PC-3 (cell line): ENCODE measurements around the gene MVB12B. TPM values are rescaled to one million over a fixed set of nuclear protein-coding genes. Genes with fewer than 3 reads are reported as not detected.

Experiments used
- ATAC-seq: fragments of 200-7000 bp; cut with Tn5 transposase; 2 replicates; pipeline ENCODE4 v1.9.1; 2020; ENCODE audit warnings: mild to moderate bottlenecking, moderate library complexity
- BruUV-seq: library from RNA; stranded (reverse); fragments of 400-500 nt; replicated peaks from 2 replicates; lab custom pipeline; 2021; lab: Mats Ljungman, UMichigan
- CTCF ChIA-PET: fragments of 300-600 bp; sonication (Branson Sonifier 250); formaldehyde crosslinking; loops from one replicate; lab custom pipeline; 2022; ENCODE audit warnings: antibody characterized with exemption; lab: Charles Lee
- POLR2A ChIA-PET: fragments of 300-600 bp; sonication (Branson Sonifier 250); formaldehyde crosslinking; loops from one replicate; lab custom pipeline; 2022; ENCODE audit warnings: antibody characterized with exemption; ENCODE audit not compliant: unreplicated experiment; lab: Charles Lee
- DNase-seq: peaks from one replicate; pipeline ENCODE4 v3.0.0-alpha.2; 2015
- H2AFZ ChIP-seq: fragments of 300-600 bp; sonication (generic); 2 replicates; pipeline ENCODE4 v1.6.0; 2016; ENCODE audit warnings: antibody characterized with exemption, low read length
- H3F3A ChIP-seq: fragments of 300-600 bp; sonication (generic); one replicate; pipeline ENCODE4 v1.6.0; 2017; ENCODE audit warnings: antibody characterized with exemption, low read length, control low read depth, mild to moderate bottlenecking; ENCODE audit not compliant: unreplicated experiment
- H3K27ac ChIP-seq: fragments of 300-600 bp; sonication (generic); 2 replicates; pipeline ENCODE4 v1.5.1; 2016; ENCODE audit warnings: mild to moderate bottlenecking, low read length
- H3K27me3 ChIP-seq: fragments of 300-600 bp; sonication (generic); 2 replicates; pipeline ENCODE4 v1.6.1; 2016; ENCODE audit warnings: low read length, mixed read lengths
- H3K36me3 ChIP-seq: fragments of 300-600 bp; sonication (generic); 2 replicates; pipeline ENCODE4 v1.6.1; 2016; ENCODE audit warnings: low read depth, mixed run types, low read length, mixed read lengths
- H3K4me1 ChIP-seq: fragments of 300-600 bp; sonication (generic); 2 replicates; pipeline ENCODE4 v1.5.1; 2016; ENCODE audit warnings: low read length; ENCODE audit not compliant: insufficient read depth
- H3K4me2 ChIP-seq: fragments of 300-600 bp; sonication (generic); 2 replicates; pipeline ENCODE4 v1.6.0; 2016; ENCODE audit warnings: low read length
- H3K4me3 ChIP-seq: fragments of 300-600 bp; sonication (generic); 2 replicates; pipeline ENCODE4 v1.5.1; 2016; ENCODE audit warnings: mild to moderate bottlenecking, low read length, mixed read lengths
- H3K79me2 ChIP-seq: fragments of 300-600 bp; sonication (generic); 2 replicates; pipeline ENCODE4 v1.6.1; 2017; ENCODE audit warnings: low read length, mixed read lengths
- H3K9ac ChIP-seq: fragments of 300-600 bp; sonication (generic); 2 replicates; pipeline ENCODE4 v1.6.0; 2016; ENCODE audit warnings: mild to moderate bottlenecking, low read length
- H3K9me2 ChIP-seq: fragments of 300-600 bp; sonication (generic); replicated peaks from 2 replicates; pipeline ENCODE4 v1.6.1; 2016; ENCODE audit warnings: mixed run types, low read length, mixed read lengths
- H3K9me3 ChIP-seq: fragments of 300-600 bp; sonication (generic); 2 replicates; pipeline ENCODE4 v1.6.1; 2016; ENCODE audit warnings: low read length, mixed read lengths
- H4K20me1 ChIP-seq: fragments of 300-600 bp; sonication (generic); 2 replicates; pipeline ENCODE4 v1.6.1; 2016; ENCODE audit warnings: low read length, mixed read lengths
- CTCF ChIP-seq: fragments of 300-600 bp; sonication (generic); conservative IDR thresholded peaks from 2 replicates; pipeline ENCODE4 v1.5.1; 2017; ENCODE audit warnings: antibody characterized with exemption, low read depth, mild to moderate bottlenecking, low read length
- EZH2 ChIP-seq: fragments of 300-600 bp; sonication (generic); IDR thresholded peaks from one replicate; pipeline ENCODE4 v1.6.1; 2017; ENCODE audit warnings: antibody characterized with exemption, mild to moderate bottlenecking, low read length; ENCODE audit not compliant: unreplicated experiment
- EZH2phosphoT487 ChIP-seq: fragments of 300-600 bp; sonication (generic); IDR thresholded peaks from 2 replicates; pipeline ENCODE4 v1.6.1; 2018; ENCODE audit warnings: mild to moderate bottlenecking, antibody characterized with exemption, low read length, borderline replicate concordance
- intact Hi-C: fragments of 100-400 bp; cut with micrococcal nuclease; formaldehyde crosslinking; loops from 2 replicates; pipeline ENCODE4 v1.9.0; 2023
- total RNA-seq: library from RNA; depleted of rRNA; stranded (reverse); fragments of >200 nt; gene quantifications from 2 replicates; pipeline ENCODE4 v1.2.3, GENCODE V29; 2014

Gene MVB12B
- total RNA-seq, 1 experiment from 2014 or later = 7.2 TPM

DNA sequence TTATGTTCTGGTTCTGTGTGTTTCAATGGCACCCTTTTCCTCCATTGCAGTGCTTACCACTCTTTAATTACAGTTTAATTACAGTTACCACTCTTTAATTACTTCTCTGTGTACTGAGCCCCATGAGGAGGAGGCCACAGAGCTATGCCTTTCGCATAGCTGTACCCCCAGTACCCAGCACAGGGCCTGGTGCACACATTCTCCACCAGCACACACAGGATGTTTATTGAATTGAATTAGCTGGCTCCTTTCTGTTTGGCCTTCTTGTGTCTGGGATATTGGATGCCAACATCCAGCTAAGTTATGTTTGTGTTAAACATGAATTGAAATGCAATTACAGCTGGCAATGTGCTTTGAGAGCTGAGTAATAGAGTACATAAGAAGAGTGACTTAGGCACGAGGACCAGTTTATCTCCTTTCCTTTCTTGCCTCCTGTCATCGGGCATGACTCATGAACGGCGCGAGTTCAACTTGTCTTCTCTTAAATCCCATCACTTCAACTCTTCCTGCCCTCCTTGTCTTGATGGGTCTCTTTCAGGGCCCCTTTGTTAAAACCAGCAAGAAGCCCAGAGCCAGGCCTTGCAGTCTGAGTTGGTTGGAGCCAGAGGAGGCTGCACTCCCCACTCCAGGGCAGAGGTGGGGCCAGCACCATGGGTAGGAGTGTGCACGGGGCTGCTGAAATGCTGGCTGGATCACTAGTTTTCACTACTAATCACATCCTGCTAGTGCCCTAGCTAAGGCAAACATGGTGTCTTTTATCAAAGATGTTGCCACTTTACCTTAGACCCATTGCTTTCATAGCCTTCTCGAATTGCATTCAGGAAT lies 37.4 kb downstream of the MVB12B start:
- Histone ChIP-seq H3K79me2 (peaks cover 39% of the 10 kb centered on the region), H3K27me3 (no peaks in the 10 kb centered on the region), H3F3A (peaks cover 7% of the 10 kb centered on the region), H3K9ac (peak overlapping the region; percentile 49), H2AFZ (no peak overlapping the region), H3K36me3 (peaks cover 17% of the 10 kb centered on the region; the same call in 1 of the 2 replicates), H3K27ac (peak overlapping the region; percentile 96), H3K9me2 (no peaks in the 10 kb centered on the region), H3K4me1 (peaks cover 42% of the 10 kb centered on the region), H4K20me1 (no peaks in the 10 kb centered on the region), H3K4me3 (peak overlapping the region; percentile 40; the same call in 1 of the 2 replicates), H3K4me2 (peak overlapping the region; percentile 84), H3K9me3 (peaks cover 14% of the 10 kb centered on the region)
- ATAC-seq = peak; percentile 86
- TF ChIP-seq EZH2phosphoT487 (peak; percentile 84), CTCF (no peak), EZH2 (no peak)
- intact Hi-C loops = no loop called here
- DNase-seq = peak; percentile 95
- CTCF ChIA-PET = no interaction called here
- POLR2A ChIA-PET = interaction anchor here (0.6 kb wide), 1 partner anchor 14 kb away, joined by 5 read pairs; no protein-coding TSS in a partner anchor
- no TSS peak for BruUV-seq

- ChIA-PET POLR2A (no interaction called here), CTCF (no interaction called here)
- DNase-seq (no peak), ATAC-seq (no peak)
- no peak overlapping the region for H3K27ac ChIP-seq
- peaks cover 7% of the 10 kb centered on the region for H3F3A ChIP-seq
- peaks cover 25% of the 10 kb centered on the region for H3K79me2 ChIP-seq
- no peaks in the 10 kb centered on the region for H3K27me3 ChIP-seq
- H3K9me3 ChIP-seq = peaks cover 10% of the 10 kb centered on the region; the same call in 1 of the 2 replicates
- no peak overlapping the region for H3K4me3 ChIP-seq
- H3K9me2 ChIP-seq = no peaks in the 10 kb centered on the region
- H3K4me2 ChIP-seq = no peak overlapping the region
- intact Hi-C loops = no loop called here
- H3K36me3 ChIP-seq = peaks cover 9% of the 10 kb centered on the region; the same call in 1 of the 2 replicates
- TF ChIP-seq CTCF = 0 out of 2 replicates have a peak, but pooled peaks have one; percentile 11
- no peak for TF ChIP-seq EZH2
- TF ChIP-seq EZH2phosphoT487 = no peak
- H4K20me1 ChIP-seq = no peaks in the 10 kb centered on the region
- no peak overlapping the region for H3K9ac ChIP-seq
- no peak overlapping the region for H2AFZ ChIP-seq
- H3K4me1 ChIP-seq = peaks cover 42% of the 10 kb centered on the region
- no TSS peak for BruUV-seq
Observed at GRCh38 chr9:126365780-126366179, 39.2 kb downstream of the MVB12B start.
